ENCODE measurements around the gene OR2T27.
"Not testable (repeated sequence)": the region's sequence is repeated elsewhere in the genome, so short reads cannot be mapped to it uniquely, and the experiment has no call there.

The OR2T27 gene, protein sequence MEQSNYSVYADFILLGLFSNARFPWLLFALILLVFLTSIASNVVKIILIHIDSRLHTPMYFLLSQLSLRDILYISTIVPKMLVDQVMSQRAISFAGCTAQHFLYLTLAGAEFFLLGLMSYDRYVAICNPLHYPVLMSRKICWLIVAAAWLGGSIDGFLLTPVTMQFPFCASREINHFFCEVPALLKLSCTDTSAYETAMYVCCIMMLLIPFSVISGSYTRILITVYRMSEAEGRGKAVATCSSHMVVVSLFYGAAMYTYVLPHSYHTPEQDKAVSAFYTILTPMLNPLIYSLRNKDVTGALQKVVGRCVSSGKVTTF

DNA sequence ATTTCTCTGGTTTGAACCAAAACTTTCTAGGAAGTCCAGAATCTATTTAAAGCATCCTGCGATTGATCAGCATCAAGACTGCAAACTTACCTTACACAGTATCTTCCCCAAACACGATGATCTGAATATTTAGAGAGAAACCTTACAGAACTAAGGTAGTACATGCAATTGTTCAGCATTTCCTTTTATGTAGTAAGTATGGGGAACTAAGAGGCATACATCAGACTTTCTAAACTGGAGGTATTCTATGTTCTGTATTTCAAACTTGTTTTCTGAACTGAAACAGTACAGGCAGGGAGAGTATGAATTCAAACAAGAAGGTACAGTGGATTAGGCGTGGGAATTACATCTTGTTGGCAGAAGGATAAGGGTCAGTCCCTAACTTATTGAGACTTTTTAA is at the start of gene OR2T27:
Gene OR2T27 (minus strand): TSS at position 175 of the 400 bp plus-strand sequence. CDS start 4,644 bp downstream, outside the sequence.
- DNase-seq (ENCODE audit: low read depth in 1 of 2, low spot score in 1 of 2) = not testable (repeated sequence)

DNA sequence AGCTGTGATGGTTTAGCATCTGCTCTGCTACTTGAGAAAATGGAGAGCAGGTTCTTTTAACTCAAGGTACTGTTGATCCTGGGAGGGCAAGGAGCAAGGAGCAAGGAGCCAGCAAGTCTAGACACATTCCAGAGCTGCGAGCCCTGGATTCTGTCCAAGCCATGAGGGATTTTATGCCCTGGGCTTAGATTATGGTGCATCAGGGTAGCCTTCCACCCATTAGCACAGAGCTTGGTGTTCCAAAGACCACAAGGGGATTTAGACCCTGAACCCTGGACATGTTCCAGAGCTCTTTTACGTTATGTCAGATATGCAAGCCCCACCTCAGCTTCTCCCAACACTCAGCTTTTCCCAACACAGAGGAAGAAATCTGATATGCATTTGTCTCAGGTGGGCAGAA is 49.3 kb upstream of the OR2T27 start:
- DNase-seq (ENCODE audit: low read depth in 1 of 2, low spot score in 1 of 2) = no peak

DNA sequence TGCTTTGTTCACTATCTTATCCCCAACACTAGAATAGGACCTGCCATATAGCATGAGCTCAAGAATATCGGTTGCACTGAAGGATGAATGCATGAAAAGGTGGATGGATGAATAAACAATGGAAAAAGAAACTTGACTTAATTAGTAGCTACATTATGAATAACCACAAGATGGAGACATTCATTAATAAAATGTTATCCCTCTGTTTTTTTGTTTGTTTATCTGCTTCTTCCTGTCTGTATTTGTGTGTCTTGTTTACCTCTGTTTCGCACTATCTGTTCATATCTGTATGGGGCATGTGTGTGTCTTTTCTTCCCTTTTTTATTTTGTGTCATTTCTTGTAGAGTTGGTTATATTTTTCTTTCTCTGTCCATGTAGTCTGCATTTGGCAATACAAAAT is 48.3 kb upstream of the OR2T27 start:
- no peak for DNase-seq (ENCODE audit: low read depth in 1 of 2, low spot score in 1 of 2)

DNA sequence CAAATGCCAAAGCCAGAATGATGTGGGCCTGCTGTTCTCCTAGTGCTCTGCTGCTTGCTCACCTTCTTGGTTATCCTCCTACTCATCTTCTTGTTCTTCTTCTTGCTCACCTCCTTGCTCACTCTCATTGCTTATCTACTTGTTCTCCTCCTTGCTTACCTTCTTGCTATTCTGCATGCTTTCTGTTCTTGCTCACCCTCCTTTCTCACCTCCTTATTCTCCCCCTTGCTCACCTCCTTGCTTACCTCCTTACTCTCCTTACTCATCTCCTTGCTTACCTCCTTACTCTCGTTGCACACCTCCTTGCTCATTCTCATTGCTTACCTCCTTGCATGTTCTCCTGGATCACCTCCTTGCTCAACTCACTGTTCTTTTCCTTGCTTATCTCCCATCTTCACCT is 47.4 kb upstream of the OR2T27 start, which contains the start of gene OR14I1:
Gene OR14I1 (minus strand): TSS at position 53 of the 400 bp plus-strand sequence.
- no peak for DNase-seq (ENCODE audit: low read depth in 1 of 2, low spot score in 1 of 2)

DNA sequence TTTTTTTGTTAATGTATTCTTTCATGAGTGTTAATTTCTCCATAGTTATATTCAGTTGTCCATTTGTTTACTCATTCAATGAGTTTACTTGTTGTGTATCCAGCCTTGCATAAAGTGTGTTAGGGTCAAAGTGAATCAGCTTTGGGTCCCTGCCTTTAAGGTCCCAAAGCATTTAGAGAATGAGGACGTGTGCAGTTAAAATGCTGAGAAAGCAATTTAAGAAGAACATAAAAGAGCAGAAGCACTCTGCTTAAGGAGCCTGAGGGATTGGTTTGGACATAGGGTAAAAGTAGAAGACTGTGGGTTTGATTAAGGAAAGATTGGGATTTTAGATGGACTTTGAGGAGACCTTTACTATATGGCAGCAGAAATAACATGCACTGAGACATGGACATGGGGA is 43.8 kb upstream of the OR2T27 start:
- DNase-seq (ENCODE audit: low read depth in 1 of 2, low spot score in 1 of 2) = no peak

DNA sequence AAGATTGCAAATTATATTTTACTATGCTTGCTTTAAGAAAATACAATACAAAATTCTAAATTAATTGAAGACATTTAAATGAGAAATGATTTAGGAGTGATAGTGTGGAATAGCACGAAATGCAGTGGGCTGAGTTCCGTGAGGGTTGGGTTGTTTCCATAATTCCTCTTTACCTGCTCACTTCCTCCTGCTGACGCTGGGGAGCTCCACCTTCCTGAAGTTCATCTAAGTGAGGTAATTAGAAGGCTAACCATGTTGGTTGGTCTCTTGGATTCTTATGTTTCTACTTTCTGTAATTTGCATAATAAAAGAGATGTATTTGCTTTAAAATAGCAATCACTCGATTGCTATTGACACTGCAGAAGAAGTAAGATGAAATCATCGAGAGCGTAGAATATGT is 42.6 kb upstream of the OR2T27 start:
- no peak for DNase-seq (ENCODE audit: low read depth in 1 of 2, low spot score in 1 of 2)

DNA sequence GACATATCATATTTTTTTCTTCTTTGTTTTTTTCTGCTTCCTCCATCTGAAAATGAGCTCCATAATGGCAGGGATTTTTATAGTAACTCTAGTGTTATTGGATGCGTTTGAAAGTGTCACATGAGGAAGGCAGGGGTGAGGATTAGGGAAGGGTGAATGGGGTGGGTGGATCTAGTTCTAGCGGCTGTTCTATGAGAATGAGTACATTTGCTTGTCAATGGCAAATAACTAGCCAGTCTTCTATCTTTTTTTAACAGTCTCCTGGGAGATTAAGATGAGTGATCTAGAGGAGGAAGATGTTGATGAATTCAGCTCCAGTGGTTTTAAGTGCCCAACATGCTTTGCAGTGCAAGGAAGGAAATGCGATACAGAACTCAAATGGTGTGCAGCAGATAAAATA is 41.4 kb upstream of the OR2T27 start:
- no peak for DNase-seq (ENCODE audit: low read depth in 1 of 2, low spot score in 1 of 2)

DNA sequence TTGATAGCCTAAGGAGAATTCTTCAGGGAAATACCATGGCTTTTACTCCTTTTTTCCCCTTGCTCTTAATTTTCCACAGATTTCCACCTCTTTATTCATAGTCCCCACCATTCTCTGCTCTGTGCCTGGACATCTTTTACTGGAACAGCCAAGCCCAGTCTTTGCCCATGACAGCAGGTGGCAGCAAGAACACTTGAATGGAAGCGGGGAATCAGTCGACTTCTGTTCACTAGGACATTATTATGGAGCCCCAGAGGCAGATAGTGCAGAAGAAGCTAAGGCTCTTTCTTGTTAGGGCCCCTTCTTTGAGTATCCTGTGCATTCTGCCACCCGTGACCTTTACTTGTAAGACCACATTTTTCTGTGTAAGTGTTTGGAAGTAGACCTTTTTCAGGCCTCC is 40.9 kb upstream of the OR2T27 start:
- no peak for DNase-seq (ENCODE audit: low read depth in 1 of 2, low spot score in 1 of 2)

DNA sequence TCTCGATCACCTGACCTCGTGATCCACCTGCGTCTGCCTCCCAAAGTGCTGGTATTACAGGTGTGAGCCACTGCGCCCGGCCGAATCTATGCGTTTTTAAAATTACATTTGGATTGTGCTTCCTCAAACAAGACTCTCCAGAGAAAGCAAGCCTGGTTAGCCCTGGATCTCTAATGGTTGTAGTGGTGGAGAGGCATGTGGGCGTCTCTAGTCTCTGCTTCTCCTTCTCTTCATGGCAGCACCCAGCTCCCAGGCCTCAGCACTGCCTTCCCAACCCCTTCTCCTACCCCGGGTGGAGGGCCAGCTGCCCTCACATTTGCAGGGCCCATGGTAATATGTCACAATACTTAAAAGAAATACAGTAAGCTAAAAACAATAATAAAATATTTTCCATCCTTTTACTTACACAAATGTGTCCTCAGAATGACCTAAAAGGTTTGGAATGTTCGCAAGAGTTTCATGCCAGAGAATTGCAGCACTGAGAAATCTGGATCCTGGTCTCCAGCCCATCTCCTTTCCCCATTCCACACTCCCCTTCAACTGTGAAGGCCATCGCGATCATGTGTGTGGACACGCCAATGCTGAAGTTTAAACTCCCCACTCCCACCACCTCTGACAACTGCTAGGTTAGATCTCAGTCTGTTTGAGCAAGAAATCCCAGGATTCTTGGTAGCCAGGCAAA is 40.3 kb upstream of the OR2T27 start:
- DNase-seq (ENCODE audit: low read depth in 1 of 2, low spot score in 1 of 2) = no peak

DNA sequence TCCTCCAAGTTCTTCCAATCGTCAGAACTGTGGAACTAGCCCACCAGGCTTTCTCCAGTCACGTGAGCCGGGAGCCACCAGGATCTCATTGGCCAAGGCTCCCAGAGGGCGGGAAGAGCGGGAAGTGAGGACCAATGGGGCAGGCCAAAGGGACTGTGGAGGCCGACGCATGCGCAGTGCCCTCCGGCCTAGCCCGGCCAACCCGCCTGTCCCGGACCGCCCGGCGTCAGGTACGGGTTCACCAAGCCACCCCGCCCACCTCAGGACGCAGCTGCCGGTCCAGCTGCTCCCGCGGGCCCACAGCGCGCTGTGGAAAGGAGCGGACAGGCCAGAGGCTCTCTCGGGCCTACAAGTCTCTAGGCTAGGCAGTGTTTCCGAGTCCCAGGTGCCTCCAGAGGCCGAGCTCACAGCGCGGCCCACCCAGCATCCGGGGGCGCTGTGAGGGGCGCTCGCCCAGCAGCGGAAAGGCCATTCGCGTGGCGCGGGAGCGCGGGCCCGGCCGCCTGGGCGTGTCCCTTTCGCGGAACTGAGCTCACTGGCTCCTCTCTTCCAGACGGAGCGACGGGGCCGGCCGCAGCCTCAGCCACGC is 36.3 kb upstream of the OR2T27 start:
- DNase-seq (ENCODE audit: low read depth in 1 of 2, low spot score in 1 of 2) = no peak

DNA sequence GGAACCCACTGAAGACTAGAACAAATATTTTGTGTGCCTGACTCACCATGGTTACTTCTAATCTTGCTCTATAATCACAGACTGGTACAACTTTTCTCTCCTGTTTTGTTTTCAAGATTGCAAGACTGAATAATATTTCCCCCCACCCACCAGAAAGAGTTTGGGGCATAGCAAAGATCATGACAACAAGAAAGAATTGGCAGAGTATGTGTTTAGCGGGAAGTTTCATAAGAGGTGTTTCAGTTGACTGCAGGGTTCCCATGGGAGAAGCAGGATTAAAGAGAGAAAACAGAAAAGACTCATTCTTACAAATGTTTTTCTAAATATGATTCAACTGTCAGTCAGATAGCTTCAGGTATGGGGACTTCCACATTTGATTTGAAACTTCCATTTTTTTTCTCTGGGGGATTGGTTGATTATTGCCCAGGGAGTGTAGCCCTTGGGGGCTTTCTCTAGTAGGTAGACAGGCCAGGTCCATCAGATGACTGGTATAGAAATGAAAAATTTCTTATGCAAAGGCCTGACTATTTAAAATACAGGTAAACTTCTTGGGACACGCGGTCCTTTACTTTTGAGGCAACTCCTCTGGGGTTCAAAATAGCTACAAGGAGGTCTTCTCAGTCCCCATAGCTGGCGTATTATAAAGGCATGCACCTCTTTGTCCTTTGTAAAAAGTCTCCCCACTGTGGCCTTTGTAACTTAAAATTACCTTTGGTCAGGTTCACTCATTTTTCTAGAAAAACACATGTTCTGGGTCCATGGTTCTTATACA is 33.4 kb upstream of the OR2T27 start:
- DNase-seq (ENCODE audit: low read depth in 1 of 2, low spot score in 1 of 2) = no peak

DNA sequence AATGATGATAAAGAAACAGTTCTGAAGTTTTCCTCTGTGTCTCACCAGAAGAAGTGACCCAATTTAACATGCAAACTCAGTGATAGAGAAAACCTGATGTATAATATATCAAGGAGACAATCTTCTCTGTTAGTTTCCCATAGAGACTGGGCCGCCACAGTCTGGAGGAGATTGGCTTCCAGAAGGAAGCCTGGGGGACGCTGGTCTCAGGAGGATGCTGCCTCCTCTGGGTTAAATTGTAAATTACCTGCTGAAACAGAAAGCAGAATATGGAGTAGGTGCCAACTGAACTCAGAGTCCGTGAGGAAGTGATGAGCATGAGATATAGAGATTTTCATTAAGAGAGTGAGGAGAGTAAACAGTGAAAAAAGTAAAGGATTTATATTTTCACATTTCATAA is 31.5 kb upstream of the OR2T27 start:
- peak in 1 of 2 donors; percentile 2 for DNase-seq (ENCODE audit: low read depth in 1 of 2, low spot score in 1 of 2)

DNA sequence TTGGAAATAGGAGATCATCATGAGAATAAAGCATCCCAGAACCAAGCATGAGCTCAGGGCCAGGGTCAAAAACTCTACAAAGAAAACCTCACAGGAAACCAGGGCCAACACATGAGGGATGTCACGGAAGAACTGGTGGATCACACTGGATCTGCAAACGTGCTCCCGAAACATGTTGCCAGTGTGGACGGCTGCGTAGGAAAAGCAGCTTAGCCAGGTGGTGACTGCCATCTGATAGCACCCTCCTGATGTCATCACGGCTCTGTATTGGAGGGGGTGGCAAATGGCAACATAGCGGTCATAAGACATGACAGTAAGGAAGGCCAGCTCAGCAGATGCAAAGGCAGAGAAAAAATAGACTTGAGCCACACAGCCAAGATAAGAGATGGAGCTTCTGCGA is 26.3 kb upstream of the OR2T27 start:
- no peak for DNase-seq (ENCODE audit: low read depth in 1 of 2, low spot score in 1 of 2)

DNA sequence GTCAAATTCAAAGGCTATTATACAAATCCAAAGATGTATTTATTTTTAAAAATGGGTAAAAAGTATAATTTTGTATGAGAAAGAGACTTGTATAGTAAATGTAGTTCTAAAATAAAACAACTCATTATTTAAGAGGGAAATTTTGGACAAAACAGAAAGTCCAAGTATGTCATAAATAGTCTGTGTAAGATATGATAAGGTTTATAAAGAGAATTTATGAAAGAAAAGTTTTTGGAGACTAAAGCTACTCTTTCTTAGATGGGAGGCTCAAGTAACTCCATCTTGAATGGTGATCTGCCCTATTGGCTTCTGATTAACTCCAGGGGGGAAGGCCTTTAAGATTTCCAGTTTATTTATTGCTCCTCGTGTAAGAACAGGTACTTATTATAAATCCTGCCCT is 14.7 kb upstream of the OR2T27 start:
- no peak for DNase-seq (ENCODE audit: low read depth in 1 of 2, low spot score in 1 of 2)

DNA sequence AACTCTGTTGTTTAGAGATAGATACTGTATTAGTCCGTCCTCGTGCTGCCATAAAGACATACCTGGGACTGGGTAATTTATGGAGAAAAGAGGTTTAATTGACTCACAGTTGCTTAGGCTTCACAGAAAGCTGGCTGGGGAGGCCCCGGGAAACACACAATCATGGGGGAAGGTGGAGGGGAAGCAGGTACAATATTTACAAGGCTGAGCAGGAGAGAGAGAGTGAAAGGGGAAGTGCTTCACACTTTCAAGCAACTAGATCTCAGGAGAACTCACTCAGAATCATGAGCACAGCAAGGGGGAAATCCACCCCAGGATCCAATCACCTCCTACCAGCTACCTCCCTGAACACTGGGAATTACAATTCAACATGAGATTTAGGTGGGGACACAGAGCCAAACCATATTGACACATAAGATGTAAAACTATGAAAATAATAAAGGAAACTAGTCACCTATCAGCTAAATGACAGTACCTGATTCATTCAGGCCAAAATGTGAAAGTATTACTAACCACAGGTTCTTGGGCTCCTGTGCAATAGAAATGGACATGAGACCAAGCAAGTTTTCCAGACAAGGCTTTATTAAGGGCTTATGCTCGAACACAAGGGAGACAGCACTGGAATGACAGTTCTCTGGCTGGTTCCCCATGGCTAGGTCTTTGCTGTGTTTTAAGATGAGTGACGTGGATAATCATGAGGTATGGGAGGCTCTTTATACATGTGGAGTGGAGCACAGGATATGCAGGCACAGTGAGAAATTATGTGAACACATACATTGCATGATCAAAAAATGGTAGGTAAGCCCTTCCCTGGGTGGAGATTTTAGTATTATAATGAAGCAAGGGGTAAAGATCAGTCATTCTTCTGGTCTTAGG is 8.4 kb upstream of the OR2T27 start:
- not testable (repeated sequence) for DNase-seq (ENCODE audit: low read depth in 1 of 2, low spot score in 1 of 2)

DNA sequence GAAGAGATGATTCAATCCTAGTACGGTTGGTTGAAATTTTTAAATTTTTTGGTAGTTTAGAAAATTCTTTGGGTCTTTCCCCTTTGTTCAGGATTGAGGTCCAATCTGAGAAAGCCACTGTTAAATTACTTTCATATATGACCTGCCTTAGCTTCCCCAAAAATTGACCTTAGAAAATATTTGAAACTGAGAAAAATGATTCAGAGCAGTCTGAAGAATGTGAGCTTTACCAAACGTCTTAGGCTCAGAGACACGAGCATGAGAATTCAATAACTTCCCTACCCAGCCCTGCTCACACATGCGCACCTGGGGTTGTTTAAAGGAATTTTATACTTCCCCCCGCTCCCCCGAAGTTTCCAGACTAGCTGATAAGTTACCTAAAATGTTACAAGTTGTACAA is 1.5 kb upstream of the OR2T27 start:
- not testable (repeated sequence) for DNase-seq (ENCODE audit: low read depth in 1 of 2, low spot score in 1 of 2)

DNA sequence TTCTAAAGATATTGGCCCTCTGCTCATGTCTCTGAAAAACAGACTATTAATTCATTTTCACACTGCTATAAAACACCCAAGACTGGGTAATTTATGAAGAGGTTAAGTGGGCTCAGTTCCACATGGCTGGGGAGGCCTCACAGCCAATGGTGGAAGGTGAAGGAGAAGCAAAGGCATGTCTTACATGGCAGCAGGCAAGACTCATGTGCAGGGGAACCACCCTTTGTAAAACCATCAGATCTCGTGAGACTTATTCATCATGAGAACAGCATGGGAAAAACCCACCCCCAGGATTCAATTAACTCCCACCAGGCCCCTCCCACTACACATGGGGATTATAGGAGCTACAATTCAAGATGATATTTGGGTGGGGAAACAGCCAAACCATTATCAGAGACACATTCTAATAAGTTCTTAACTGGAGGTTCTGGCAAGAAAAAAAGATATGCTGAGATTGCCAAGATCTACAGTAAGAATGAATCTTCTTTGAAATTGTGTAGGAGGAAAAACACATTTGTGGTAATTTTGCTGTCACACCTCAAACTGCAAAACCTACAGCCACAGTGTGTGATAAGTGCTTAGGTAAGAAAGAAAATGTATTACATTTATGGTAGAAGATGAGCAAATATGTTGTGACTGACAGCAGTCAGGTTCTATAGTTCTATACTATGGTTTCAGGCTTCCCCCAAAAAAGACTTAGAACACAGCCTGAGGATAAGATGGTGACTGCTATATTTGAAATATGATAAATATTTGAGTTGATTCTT is 6.4 kb downstream of the OR2T27 start:
- not testable (repeated sequence) for DNase-seq (ENCODE audit: low read depth in 1 of 2, low spot score in 1 of 2)

DNA sequence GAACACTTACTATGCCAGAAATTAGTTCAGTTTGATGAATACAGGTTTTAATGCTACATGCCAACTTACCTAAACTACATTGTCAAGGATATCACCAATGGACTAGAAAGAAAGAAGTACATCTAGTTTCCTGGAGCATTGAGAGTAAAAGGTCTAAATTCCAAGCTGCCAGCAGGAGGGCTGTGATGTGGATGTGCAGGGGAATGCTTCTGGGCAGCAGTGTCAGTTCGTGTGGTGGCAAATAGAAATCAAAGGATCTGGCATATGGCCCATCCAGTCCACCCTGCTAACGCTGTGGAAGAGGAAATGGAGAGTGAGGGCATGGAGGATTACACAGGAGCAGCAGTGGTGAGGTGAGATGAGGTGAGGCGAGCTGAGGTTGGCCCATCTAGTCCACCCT is 10.2 kb downstream of the OR2T27 start, which contains the start of gene OR2T35:
Gene OR2T35 (minus strand): TSS at position 101 of the 400 bp plus-strand sequence. CDS start 6,020 bp downstream, outside the sequence.
- DNase-seq (ENCODE audit: low read depth in 1 of 2, low spot score in 1 of 2) = not testable (repeated sequence)

DNA sequence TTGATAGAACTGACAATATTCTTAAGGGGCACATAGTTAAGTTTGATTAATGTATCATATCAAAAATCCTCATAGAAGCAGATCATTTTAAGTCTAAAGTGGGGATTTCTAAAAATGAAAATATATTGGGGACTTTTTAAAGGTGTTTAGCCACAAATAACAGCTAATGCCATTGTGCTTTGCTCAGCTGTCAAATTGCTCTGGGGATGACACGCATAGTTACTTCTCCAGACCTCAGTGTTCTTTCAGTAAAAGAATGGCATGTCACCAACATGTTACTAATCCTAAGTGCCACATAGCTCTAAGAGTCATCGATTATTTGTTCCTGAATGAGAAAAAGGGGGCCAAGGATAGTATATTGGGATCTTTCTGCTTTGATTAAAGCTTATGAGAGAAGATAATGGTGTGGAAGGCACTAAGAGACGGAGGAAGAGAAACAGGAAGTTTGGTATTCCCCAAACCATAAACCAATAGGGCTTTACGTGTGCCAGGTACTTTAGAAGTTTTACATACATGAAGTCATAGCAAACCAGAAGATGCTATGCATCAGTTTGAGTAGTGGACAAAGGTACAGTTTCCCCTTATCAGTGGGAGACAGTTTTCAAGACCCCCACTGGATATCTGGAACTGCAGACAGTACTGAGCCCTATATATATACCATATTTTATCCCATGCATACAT is 12.2 kb downstream of the OR2T27 start:
- DNase-seq (ENCODE audit: low read depth in 1 of 2, low spot score in 1 of 2) = not testable (repeated sequence)
